Measurements from ENCODE around the gene GUCY2D. TPM values are rescaled to one million over a fixed set of nuclear protein-coding genes. Genes with fewer than 3 reads are reported as not detected.

GUCY2D gene
- total RNA-seq, 1 donor, result not detected

DNA sequence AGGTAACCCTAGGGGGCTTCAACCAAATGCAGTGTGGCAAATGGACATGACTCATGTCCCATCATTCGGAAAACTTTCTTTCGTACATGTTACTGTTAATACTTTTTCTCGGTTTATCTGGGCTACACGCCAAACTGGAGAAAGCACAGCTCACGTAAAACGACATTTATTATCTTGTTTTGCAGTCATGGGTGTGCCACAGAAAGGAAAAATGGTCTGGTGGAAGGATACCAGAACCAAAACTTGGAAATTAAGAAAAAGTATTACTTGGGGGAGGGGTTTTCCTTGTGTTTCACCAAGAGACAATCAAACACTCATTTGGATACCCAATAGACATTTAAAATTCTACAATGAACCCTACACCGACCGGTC is 60.0 kb downstream of the GUCY2D start:
- Histone ChIP-seq H3K36me3 (ENCODE audit: insufficient read depth, low read length) (no peaks in the 10 kb centered on the region), H3K4me2 (ENCODE audit: insufficient read depth, low read length) (peak overlapping the region; percentile 67), H3K9me3 (ENCODE audit: low read depth, low read length) (no peaks in the 10 kb centered on the region), H3K79me2 (ENCODE audit: insufficient read depth, low read length) (no peaks in the 10 kb centered on the region), H3K27me3 (ENCODE audit: insufficient read depth, low read length) (peaks cover 73% of the 10 kb centered on the region), H2AFZ (ENCODE audit: low read length) (no peak overlapping the region), H3K4me1 (ENCODE audit: insufficient read depth, low read length) (no peaks in the 10 kb centered on the region), H4K20me1 (ENCODE audit: insufficient read depth, low read length) (no peaks in the 10 kb centered on the region), H3K27ac (ENCODE audit: low read depth, low read length) (no peak overlapping the region), H3K4me3 (ENCODE audit: insufficient read depth, low read length) (peak overlapping the region; percentile 39)
- TF ChIP-seq, protein P1, sequence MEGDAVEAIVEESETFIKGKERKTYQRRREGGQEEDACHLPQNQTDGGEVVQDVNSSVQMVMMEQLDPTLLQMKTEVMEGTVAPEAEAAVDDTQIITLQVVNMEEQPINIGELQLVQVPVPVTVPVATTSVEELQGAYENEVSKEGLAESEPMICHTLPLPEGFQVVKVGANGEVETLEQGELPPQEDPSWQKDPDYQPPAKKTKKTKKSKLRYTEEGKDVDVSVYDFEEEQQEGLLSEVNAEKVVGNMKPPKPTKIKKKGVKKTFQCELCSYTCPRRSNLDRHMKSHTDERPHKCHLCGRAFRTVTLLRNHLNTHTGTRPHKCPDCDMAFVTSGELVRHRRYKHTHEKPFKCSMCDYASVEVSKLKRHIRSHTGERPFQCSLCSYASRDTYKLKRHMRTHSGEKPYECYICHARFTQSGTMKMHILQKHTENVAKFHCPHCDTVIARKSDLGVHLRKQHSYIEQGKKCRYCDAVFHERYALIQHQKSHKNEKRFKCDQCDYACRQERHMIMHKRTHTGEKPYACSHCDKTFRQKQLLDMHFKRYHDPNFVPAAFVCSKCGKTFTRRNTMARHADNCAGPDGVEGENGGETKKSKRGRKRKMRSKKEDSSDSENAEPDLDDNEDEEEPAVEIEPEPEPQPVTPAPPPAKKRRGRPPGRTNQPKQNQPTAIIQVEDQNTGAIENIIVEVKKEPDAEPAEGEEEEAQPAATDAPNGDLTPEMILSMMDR (IDR thresholded peaks at IDR 0.05; ENCODE audit: extremely low read depth, low read depth, low read length), result no peak
- peak; percentile 30 for DNase-seq (ENCODE audit: insufficient read length, low spot score, missing footprints)

DNA sequence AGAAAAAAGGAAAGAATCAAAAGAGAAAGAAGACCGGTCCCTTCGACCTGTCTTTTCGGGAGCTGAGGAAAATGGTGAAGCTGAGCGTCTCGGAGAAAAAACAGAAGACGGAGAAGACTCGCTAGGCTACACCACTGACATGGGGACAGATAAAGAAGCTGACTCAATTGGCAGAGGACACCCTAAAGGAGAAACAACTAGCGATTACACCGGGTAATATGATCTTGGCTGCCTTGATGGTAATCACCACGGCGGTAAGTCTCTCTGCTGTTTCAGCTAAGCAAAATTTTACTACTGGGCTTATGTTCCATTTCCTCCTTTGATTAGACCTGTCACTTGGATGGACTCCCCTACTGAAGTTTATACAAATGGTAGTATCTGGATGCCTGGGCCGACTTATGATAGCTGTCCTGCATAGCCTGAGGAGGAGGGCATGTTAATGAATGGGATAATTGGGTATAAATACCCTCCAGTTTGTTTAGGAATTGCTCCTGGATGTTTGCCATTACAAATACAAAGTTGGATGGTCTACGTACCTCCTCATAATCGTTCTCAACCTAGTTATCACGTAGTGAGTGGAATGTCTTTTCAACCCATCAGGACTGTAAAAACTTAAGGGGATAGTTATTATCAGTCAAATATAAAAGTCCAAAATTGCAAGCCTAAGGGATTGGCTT is 60.5 kb downstream of the GUCY2D start:
- Histone ChIP-seq H3K4me2 (ENCODE audit: insufficient read depth, low read length) (peak overlapping the region; percentile 67), H3K4me1 (ENCODE audit: insufficient read depth, low read length) (no peaks in the 10 kb centered on the region), H2AFZ (ENCODE audit: low read length) (no peak overlapping the region), H3K27ac (ENCODE audit: low read depth, low read length) (no peak overlapping the region), H3K9me3 (ENCODE audit: low read depth, low read length) (no peaks in the 10 kb centered on the region), H3K4me3 (ENCODE audit: insufficient read depth, low read length) (peak overlapping the region; percentile 39), H3K36me3 (ENCODE audit: insufficient read depth, low read length) (no peaks in the 10 kb centered on the region), H3K79me2 (ENCODE audit: insufficient read depth, low read length) (no peaks in the 10 kb centered on the region), H4K20me1 (ENCODE audit: insufficient read depth, low read length) (no peaks in the 10 kb centered on the region), H3K27me3 (ENCODE audit: insufficient read depth, low read length) (peaks cover 73% of the 10 kb centered on the region)
- DNase-seq (ENCODE audit: insufficient read length, low spot score, missing footprints), result peak; percentile 48
- TF ChIP-seq, protein P1 (IDR thresholded peaks at IDR 0.05; ENCODE audit: extremely low read depth, low read depth, low read length), result no peak

DNA sequence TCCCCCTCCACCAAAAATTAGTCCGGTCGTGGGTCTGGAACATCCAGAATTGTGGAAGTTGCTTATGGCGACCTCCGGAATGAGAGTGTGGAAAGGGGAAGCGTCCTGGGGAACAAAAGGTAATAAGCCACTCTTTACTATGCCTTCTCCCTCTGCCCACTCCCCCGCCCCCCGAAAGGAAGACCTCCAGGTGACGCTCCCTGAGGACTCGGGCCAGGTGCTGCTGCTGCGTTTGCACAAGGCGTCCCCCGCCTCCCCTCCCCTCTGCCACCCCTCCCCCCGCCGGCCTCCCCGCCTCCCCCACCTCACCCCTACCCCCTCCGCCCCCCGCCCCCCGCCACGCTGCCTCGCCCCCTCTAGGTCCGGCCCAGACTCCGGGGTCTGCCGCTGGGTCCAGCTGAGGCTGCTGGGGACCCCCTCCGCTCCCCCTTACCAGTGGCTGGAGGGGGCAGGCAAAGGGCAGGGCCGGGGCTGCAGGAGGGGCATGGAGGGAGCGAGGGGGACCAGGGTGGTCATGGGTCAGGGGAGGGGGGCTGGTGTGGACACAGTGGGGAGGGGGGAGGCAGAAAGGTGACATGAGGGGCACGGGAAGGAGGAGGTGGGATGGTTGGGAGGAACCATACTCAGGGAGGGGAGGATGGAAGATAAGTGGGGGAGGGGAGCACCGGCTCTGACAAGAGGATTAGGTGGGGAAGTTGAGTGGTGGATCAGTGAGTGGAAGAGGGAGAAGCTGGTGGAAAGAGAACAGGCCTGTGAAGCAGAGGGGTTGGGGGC is 61.5 kb downstream of the GUCY2D start:
- peak; percentile 55 for DNase-seq (ENCODE audit: insufficient read length, low spot score, missing footprints)
- no peaks in the 10 kb centered on the region for H4K20me1 ChIP-seq (ENCODE audit: insufficient read depth, low read length)
- H3K27ac ChIP-seq (ENCODE audit: low read depth, low read length), result no peak overlapping the region
- no peaks in the 10 kb centered on the region for H3K36me3 ChIP-seq (ENCODE audit: insufficient read depth, low read length)
- H3K4me1 ChIP-seq (ENCODE audit: insufficient read depth, low read length), result no peaks in the 10 kb centered on the region
- H3K4me2 ChIP-seq (ENCODE audit: insufficient read depth, low read length), result no peak overlapping the region
- no peak overlapping the region for H3K4me3 ChIP-seq (ENCODE audit: insufficient read depth, low read length)
- no peaks in the 10 kb centered on the region for H3K79me2 ChIP-seq (ENCODE audit: insufficient read depth, low read length)
- no peak overlapping the region for H2AFZ ChIP-seq (ENCODE audit: low read length)
- peaks cover 71% of the 10 kb centered on the region for H3K27me3 ChIP-seq (ENCODE audit: insufficient read depth, low read length)
- no peaks in the 10 kb centered on the region for H3K9me3 ChIP-seq (ENCODE audit: low read depth, low read length)
- TF ChIP-seq, protein P1 (IDR thresholded peaks at IDR 0.05; ENCODE audit: extremely low read depth, low read depth, low read length), result no peak

DNA sequence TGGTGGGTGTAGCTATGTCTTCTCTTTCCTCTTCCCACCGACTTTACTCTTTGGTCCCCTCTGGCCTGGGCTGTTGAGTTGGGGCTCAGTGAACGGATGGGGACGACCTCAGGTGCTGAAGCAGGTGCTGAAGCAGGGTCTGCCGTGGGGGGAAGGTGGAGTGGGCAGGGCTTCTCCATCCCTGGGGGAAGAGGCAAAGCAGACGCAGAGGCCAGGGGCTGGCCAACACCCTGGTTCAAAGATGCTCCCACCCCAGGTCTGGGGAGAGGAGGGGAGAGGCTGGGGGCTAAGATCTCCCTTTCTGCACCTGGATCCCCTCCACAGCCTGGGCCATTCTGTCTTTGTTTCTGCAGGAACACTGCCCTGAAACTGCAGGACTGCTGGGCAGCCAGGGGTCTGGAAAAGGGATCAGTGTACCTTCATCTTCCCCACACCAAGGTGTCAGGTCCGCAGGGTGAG is 62.2 kb downstream of the GUCY2D start:
- no peaks in the 10 kb centered on the region for H4K20me1 ChIP-seq (ENCODE audit: insufficient read depth, low read length)
- no peak overlapping the region for H2AFZ ChIP-seq (ENCODE audit: low read length)
- H3K4me1 ChIP-seq (ENCODE audit: insufficient read depth, low read length), result no peaks in the 10 kb centered on the region
- H3K79me2 ChIP-seq (ENCODE audit: insufficient read depth, low read length), result no peaks in the 10 kb centered on the region
- H3K27ac ChIP-seq (ENCODE audit: low read depth, low read length), result no peak overlapping the region
- peak; percentile 49 for DNase-seq (ENCODE audit: insufficient read length, low spot score, missing footprints)
- TF ChIP-seq, protein P1 (IDR thresholded peaks at IDR 0.05; ENCODE audit: extremely low read depth, low read depth, low read length), result no peak
- H3K9me3 ChIP-seq (ENCODE audit: low read depth, low read length), result no peaks in the 10 kb centered on the region
- H3K4me2 ChIP-seq (ENCODE audit: insufficient read depth, low read length), result no peak overlapping the region
- H3K36me3 ChIP-seq (ENCODE audit: insufficient read depth, low read length), result no peaks in the 10 kb centered on the region
- peaks cover 66% of the 10 kb centered on the region for H3K27me3 ChIP-seq (ENCODE audit: insufficient read depth, low read length)
- H3K4me3 ChIP-seq (ENCODE audit: insufficient read depth, low read length), result no peak overlapping the region
